Retina (tissue), 1 donor: Measurements from ENCODE around the gene ACSF2.

Experiments
- DNase-seq: peaks from one replicate; pipeline ENCODE4 v3.0.0-alpha.2; 2016

ACSF2 gene

GRCh38 chr17:50440838-50441829 lies 15.1 kb downstream of the ACSF2 start:
- no peak for DNase-seq

- no peak for DNase-seq
Observed at GRCh38 chr17:50443505-50443974, 17.5 kb downstream of the ACSF2 start.

- DNase-seq: no peak
Observed at GRCh38 chr17:50444841-50445715, 19.1 kb downstream of the ACSF2 start.

GRCh38 chr17:50445730-50446325 lies 19.8 kb downstream of the ACSF2 start:
- no peak for DNase-seq

GRCh38 chr17:50447870-50448595 lies 22.0 kb downstream of the ACSF2 start:
- no peak for DNase-seq

GRCh38 chr17:50448643-50449042 lies 22.6 kb downstream of the ACSF2 start:
- DNase-seq: no peak

GRCh38 chr17:50451943-50452629 lies 26.1 kb downstream of the ACSF2 start:
- no peak for DNase-seq

GRCh38 chr17:50452630-50453300 lies 26.7 kb downstream of the ACSF2 start:
- no peak for DNase-seq

GRCh38 chr17:50453901-50454300 lies 27.9 kb downstream of the ACSF2 start:
- no peak for DNase-seq

- DNase-seq: no peak
Observed at GRCh38 chr17:50457621-50458020, 31.6 kb downstream of the ACSF2 start.

GRCh38 chr17:50458270-50458669 lies 32.3 kb downstream of the ACSF2 start:
- DNase-seq: no peak

GRCh38 chr17:50458701-50459676 lies 33.0 kb downstream of the ACSF2 start:
- DNase-seq: no peak

- no peak for DNase-seq
Observed at GRCh38 chr17:50459756-50460155, 33.7 kb downstream of the ACSF2 start.

GRCh38 chr17:50460831-50461526 lies 35.0 kb downstream of the ACSF2 start:
- no peak for DNase-seq

- DNase-seq: no peak
Observed at GRCh38 chr17:50461550-50462132, 35.6 kb downstream of the ACSF2 start.

GRCh38 chr17:50462446-50462845 lies 36.4 kb downstream of the ACSF2 start:
- no peak for DNase-seq

- no peak for DNase-seq
Observed at GRCh38 chr17:50464121-50464520, 38.1 kb downstream of the ACSF2 start.

GRCh38 chr17:50464736-50465135 lies 38.7 kb downstream of the ACSF2 start:
- DNase-seq: no peak

- no peak for DNase-seq
Observed at GRCh38 chr17:50465171-50465570, 39.2 kb downstream of the ACSF2 start.
